NCI-H446 (cell line): ENCODE data around the gene TEX14.
A peak's percentile ranks its signal among the peaks of the same experiment; 100 is the strongest.
"Not testable (repeated sequence)": the region's sequence is repeated elsewhere in the genome, so short reads cannot be mapped to it uniquely, and the experiment has no call there.

Experiments
- DNase-seq, 2 experiments: peaks; one replicate each; lab custom pipeline; 2025; lab: John Stamatoyannopoulos, UW

Gene TEX14

DNA sequence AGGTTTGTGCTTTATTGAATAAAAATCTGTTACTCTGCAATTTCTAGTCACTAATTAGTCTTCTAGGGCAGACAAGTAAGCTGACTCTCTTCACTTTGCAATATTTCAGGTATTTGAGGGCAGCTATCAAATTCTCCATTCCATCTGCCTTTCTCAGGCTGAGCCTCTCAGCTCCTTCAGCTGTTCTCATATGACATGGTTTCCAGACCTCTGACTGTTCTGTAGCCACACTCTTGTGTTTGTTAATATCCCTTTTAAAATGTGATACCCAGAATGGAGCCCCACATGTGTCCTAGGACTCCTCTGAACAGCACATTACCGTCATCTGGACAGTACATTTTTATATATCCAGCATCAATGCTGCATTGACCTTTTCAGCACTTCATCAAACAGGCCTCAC lies 131.3 kb downstream of the TEX14 start:
- DNase-seq, result no peak

DNA sequence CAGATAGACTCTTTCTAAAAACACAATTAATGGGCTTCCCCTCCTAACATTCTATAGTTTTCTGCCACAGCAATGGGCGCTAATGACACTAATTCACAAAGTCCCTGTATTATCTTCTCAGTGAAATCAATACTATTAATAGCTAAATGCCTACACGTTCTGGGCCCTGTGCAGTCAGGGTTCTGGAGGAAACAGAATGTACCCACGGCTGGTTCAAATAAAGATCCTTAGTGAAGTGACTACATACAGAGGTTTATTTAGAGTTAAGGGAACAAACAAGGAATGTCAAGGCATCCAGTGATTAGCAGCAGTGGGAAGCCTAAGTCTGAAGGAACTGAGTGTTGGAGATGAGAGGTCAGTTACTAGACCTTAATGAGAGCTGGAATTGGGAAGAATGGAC lies 133.9 kb downstream of the TEX14 start:
- DNase-seq, result no peak

DNA sequence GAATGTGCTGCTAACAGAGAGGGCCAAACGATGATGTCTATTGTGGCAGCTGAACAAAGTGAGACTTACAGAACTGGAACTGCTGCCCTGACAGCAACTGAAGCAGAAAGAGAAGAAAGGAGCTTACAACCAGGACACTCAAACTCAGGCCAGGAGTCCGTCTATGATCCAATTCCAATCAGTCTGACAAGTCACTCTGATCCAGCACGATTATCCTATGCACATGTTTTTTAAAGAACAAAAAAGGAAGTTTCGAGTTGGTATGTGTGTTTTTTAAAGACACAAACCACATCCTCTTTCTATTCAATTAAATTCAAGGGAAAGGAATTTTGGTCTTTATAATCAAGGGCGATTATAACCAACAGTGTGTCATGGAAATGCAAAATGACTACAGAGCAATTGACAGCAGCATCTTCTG lies 135.0 kb downstream of the TEX14 start:
- DNase-seq, result no peak

DNA sequence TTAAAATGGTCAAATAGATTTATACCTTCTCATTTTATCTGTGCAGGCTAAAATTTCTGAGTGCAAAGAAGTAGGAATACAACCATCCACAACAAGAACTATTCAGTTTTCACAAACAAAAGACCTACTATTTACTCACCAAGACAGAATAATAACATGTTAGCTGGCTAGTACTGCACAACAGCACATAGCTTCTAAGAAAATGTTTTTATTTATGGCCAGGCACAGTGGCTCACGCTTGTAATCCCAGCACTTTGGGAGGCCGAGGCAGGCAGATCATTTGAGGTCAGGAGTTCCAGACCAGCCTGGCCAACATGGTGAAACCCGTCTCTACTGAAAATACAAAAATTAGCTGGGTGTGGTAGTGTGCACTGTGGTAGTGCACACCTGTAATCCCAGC lies 136.7 kb downstream of the TEX14 start:
- DNase-seq, result not testable (repeated sequence)

DNA sequence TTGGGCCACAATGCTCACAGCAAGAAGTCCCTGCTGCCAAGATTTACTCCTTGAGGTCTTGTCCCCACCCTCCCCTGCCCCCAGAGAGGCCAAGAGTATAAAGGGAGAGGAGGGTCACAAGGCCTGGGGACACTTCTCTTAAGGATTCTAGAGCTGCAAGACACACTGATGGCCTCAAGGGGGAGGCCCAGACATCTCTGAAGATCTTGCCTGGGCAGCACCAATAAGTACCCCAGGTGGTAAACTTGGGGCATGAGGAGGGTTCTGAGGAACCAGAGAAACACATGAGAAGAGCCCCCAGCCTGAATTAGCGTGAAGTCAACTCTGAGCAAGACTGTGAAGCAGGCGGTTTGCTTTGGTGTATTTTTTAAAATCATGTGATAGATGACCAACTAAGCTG lies 150.6 kb downstream of the TEX14 start:
- DNase-seq, result peak in 1 of 2 experiments; percentile 4

DNA sequence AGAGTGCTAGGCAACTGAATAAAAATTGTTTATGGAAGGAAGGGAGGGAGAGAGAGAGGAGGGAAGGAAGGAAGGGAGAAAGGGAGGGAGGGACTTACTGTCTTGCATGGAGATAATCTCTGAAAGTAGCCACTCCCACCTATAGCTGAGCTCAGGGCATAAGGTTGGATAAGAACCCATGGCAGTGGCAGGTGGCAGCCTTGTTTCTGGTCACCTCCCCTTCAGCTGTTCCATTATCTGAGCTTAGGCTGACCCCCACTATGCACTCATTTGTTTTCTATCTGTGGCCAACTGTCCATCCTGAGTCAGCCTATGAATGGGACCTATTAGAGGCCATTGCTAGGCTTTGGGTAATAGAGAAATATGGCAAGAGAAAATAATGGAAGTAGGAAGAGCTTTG lies 152.1 kb downstream of the TEX14 start:
- no peak for DNase-seq

DNA sequence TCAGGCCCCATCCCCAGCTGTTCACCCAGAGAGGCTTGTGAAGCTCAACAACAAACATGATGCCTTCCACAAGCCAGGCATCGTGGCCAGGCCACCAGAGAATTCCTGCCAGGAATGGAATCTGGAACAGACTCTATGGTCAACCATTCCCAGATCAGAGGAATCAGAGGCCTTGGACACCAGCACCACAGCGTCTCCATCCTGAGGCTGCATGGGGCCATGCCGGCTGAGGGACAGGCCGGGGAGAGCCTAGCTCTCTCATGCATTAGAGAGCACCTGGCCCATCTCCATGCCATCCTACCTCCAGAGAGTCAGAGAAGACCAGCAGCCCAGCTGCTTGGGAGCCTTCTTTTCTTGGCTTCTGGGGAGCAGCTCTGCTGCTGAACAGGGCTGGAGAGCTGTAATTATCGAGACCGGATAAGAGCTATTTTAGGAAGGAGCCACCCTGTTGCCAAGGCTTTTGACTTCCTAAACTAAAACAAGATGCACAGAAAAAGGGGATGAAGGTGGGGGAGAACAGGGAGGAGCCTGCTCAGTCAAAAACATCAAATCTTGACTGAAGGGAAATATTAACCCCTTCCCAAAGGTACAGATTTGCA lies 152.9 kb downstream of the TEX14 start:
- no peak for DNase-seq

DNA sequence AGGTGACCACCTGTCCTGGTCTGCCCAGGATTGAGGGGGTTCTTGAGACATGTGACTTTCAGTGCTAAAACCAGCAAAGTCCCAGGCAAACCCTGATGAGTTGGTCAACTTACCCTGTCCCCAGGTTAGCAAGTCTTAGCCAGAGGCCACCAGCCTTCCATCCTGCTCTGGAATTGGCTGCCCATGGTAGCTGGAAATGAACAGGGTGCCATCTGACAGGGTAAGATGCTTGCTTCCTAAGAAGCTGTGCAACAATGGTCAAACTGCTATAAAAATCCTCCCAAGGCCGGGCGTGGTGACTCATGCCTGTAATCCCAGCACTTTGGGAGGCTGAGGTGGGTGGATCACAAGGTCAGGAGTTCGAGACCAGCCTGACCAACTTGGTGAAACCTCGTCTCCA lies 154.6 kb downstream of the TEX14 start:
- DNase-seq, result no peak

DNA sequence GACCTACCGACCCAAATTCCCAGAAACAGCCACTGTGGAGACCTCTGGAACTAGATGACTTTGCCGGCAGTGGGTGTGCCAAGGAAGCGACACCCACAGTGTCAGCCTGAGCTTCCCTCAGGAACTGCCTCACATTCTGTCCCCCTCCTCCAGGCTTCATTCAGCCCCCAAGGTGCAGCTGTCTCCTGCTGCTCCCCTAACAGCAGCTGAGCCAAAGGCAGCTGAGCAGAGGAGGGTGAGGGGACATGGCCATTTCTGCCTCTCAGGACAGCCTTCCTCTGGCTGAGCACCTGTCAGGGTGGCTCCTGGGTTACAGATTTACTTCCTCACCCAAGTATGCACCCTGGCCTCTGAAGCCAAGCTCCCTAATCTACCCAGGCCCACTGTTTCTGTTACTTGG lies 155.3 kb downstream of the TEX14 start:
- DNase-seq, result no peak

DNA sequence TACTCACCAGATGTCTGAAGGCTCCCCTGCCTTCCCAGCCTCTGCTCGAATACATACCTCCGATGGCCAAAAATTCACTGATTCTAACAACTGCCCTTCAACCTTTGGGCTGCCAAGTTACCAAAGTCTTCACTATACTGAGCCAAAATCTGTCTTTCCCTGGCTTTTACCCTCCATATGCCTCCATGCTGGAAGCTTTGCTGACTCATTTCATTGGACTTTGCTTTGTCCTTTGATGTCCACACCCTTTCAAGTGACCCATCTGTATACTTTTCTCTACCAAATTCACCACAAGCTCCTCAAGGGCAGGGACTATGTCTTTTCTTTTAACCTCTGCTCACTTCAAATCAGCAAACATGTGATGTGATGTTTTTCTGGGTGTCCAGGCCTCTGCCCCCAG lies 156.4 kb downstream of the TEX14 start:
- no peak for DNase-seq

DNA sequence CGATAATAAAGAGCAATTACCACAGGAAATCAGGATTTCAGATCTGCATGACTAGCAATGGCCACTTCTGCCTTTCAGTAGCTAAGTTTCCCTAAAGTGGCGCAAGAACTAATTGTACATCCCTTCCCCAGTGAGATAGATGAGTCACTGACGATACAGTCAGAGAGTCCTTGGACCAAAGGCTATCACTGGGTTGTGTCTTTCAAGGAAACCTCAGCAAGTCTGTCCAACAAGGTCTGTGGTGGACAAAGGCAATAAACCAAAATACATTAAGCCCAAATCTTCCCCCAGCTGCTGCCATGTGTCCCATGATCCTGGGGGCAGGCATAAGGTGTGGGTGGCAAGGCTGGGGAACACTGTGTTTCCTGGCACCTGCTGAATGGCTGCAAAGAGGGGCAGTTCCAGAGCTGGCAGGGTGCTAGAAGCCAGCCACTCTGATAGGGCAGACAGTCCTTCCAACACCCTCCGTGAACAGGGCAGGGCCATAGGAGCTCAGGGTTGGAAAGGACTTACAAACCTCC lies 156.9 kb downstream of the TEX14 start:
- no peak for DNase-seq

DNA sequence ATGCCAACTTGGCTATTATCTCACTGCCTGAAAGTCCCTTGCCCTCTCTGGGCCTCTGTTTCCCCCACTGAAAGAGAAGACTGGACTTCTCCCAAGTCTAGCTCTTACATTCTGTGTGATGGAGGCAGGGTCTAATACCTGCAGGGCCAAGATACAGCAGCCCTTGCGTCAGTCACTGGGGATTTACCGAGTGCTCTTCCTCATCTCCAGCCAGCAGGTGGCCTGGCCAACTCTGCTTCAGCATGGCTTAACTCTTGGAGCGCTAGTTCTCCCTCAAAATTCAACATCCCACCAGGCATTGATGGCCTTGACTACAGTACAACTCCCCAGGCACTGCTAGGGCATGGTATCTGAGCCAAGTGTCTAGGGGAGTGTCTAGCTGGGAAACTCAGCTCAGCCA lies 157.5 kb downstream of the TEX14 start:
- no peak for DNase-seq

DNA sequence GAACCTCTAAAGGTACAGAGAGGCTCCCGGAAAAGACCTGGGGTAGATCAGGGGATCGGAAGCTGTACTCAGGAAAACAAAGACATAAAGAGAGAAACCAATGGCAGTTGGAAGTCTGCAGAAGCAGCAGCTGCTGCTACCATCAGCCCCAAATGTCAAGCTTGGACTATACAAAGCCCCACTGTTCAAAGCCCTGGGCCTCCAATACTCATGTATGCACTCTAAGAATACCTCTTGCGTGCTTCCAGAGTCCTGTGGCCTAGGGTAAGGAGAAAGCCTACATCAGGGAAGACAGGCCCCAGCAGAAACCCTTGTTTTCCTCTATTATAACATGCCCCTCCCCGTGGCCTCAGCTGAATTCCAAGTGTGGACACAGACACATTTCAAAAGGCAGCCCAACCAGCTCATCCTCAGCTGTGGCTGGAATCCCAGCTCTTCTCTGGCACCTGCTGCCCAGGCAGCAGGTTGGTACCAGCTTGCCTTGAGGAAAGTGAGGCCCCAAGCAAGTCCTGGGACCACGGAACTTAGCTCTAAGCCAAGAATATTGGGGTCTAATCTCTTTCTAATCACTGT lies 158.1 kb downstream of the TEX14 start:
- no peak for DNase-seq

DNA sequence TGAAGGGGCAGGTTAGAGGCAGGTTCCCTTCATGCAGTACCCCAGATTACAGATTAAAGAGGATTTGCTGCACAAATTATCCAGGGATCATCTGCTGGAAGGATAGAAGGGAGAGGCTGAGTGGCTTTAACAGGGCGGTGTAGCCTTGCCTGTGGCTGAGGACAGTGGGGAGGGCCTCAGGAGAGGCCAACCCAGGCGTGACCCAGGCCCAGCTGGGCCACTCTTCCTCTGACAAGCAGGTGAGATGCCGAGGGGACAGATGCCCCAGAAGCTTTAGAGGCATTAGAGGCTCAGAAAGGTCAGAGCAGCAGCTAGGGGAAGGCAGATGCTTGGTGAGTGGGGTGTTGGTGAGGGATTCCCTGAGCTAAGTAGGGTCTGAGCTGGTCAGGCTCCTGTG lies 159.3 kb downstream of the TEX14 start:
- DNase-seq, result no peak

DNA sequence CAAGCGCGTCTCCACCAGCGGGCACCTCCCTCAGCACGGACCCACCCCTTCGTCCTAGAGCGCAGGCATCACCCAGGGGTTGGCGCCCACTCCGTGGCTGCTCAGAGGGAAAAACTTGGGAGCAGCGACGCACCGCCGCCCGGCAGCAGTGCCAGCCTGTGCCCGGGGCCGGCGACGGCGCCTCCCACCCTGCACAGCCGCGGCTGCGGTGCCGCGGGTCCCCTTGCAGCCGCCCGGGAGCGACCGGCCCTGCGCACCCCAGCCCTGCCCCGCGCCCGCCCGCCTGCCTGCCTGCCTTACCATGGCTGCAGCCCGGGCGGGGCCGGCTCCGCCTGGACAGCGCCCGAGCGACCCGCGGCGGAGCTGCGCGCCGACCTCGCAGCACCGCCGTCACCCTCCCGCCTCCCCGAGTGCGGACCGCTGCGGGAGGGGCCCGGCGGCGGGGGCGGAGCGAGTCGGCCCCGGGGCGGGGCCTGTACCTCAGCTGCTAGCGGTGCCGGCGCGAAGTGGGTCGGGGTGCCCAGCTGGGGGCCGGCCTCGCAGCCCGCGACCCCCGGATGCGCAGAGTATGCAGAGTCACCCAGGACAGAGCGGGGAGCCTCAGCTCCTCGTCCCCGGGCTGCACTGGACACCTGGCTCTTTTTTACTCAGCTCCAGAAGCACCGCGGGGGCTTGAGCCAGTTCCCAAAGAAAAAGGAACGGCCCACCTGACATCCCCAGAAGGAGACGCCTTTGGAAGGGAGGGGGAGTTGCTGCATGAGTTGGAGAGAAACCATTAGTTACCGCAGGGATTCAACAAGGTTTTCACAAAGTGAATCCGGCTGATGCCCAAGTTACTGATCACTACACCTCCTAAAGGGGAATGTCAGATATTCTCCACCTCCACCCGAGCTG lies 159.9 kb downstream of the TEX14 start:
- peak in 1 of 2 experiments; percentile 16 for DNase-seq

DNA sequence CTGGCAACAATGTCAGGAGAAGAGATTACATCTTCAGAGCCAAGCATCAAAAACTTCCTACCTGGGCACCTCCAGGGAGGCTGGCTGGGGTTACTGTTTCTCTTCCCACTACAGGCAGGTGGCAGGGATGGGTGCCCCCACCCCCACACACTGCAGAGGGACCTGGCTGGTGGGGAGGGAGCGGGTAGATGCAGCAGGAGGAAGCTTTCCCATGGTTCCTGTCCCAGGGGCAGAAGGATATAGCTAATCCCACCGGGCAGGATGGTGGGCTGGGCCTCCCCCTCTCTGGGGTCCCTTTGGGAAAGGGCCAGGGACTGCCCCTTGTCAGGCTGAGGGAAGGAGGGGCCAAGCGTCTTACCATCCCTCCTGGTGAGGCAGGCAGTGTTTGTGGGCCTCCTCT lies 160.7 kb downstream of the TEX14 start:
- DNase-seq, result no peak

DNA sequence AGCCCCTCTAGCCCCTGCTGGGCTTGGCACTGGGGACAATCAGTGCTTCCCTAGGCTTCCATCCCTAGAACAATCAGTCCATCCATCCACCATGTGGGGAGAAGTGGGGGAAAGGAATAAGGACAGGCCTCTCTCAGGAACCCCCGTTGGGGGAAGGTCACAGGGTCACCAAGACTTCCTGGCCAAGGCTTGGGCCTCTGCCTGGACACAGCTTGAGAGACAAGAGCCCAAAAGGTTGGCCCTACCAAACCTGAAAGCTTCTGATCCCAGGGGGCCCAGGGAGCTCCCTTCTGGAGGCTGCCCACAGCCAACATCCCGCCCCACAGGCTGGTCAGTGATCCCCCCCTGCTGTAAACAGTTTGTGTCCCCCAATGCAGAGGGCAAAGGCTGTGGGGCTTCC lies 161.2 kb downstream of the TEX14 start:
- DNase-seq, result no peak

DNA sequence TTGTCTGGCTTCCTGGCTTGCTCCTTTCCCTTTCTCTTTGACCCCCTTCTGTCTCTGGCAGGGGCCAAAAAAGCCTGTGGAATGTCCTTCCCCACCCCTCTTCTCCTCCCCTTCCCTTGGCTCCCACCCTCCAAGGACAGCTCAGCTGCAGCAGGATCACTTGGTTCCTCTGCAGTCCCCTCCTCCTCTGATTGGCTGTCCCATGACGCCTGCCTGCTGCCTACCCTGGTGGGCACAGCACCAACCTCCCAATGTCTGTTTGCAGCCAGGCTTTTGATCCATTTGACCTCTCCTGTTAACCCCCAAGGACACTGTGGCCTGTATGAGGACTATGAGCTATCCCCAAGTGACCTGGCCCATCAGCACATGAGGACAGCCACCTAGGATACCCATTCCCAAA lies 162.6 kb downstream of the TEX14 start:
- no peak for DNase-seq

DNA sequence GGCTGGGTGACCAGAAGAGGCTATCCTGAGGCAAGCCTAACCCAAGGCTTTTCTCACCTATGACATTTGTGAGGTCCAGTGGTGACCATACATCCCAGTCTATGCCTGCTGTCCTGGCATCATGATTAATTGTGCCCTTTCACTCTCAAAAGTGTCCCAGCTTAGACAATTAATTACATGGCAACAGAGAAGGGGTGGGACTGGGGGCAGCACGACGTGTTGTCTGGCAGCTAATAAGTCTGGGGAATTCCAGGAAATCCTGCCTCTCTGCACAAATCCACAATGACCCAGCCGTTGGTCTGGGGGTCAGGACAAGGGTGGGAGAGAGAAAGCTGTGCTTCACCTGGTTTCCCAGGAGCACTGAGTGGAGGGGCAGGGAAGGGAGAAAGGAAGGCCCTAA lies 163.4 kb downstream of the TEX14 start:
- no peak for DNase-seq

DNA sequence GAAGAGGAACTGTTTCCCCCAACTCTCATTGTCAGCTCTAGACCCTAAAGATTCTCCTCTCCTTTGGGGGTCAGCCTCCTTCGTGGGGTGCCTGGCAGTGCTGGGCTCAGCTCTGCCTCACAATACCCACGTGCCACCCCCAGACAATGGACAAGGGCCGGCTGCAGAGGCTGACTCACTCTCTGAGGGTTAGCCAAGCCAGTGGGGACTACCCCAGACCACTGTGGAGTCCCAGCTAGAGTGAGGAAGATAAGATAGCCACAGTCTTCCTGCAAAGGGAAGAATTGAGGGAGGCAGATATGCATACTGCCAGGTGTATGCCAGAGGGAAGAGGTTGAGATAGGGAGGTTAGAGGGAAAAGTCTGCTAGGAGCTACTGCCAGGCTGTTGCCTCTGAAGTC lies 163.9 kb downstream of the TEX14 start:
- no peak for DNase-seq

DNA sequence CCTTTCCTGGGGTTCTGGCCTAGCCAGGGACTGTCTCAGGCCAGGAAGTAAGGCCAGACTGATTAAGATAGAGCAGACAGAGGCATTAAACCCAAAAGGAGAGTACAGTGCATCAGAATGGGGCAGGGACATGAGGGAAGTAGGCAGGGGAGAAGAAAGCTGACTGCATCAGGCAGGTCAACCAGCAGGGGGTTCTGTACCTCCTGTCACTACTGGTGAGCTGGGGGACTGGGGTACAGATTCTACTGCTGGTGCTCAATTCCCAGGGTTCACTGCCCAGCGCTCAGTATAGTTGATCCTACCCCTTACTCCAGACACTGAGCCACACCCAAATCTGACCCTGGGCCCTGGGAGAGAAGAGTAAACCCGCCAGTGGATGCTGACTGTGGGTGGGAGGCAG lies 164.5 kb downstream of the TEX14 start:
- no peak for DNase-seq

DNA sequence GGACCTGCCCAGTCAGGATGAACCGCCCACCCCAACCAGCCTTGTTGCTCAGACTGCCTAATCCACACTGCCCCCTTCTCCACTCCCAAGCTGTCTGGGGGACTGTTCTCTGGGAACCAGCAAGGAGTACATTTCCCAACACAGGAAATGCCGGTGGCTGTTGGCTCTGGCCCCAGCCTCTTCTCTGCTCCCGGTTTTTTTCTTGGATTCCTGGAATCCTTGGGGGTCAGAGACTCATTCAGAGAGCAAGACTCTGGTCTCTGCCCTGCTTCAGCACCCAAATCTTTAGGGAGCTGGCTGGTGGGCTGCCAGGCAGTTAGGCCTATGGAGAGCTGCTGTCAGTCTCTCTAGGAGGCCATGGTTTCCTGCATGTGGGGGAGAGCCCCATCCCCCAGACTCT lies 166.6 kb downstream of the TEX14 start:
- DNase-seq, result no peak

DNA sequence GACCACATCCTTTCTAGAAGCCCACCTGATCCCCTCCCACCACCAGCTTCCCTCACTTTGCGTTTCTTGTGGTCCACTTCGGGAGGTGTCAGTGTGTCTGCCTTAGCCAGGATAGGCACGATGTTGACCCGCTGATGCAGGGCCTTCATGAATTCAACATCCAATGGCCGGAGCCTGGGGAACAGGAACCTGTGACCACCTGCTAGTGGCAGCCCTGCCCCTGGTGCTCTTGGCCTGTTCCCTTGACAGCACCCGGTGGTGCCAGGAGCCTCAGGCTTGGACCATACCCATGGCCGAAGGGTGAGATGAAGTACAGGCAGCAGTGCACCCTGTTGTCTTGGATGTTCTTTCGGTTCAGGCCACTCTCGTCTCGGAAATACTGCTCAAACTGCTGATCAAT lies 170.2 kb downstream of the TEX14 start:
- DNase-seq, result no peak
